Psoas muscle (tissue), 8 donors: ENCODE data around the gene INSYN2B. TPM values are rescaled to one million over a fixed set of nuclear protein-coding genes. Genes with fewer than 3 reads are reported as not detected.

ENCODE experiments used
- ATAC-seq, 4 donors: fragments of 200-7000 bp; cut with Tn5 transposase; one replicate each; pipeline ENCODE4 v1.9.1; 2020; ENCODE audit warnings: moderate library complexity in 3 of 4, mild to moderate bottlenecking in 2 of 4
- DNase-seq, 2 donors: peaks; one replicate each; pipeline ENCODE4 v3.0.0-alpha.2; 2020
- H3K27ac ChIP-seq: fragments of 200-600 bp; one replicate; pipeline ENCODE4 v1.8.0; 2022
- H3K27me3 ChIP-seq, 3 donors: fragments of 200-600 bp in 1 of 3; one replicate each; pipeline versions ENCODE4 v1.6.1 to v1.8.0; 2013 to 2022; ENCODE audit warnings: low read length in 2 of 3, mild to moderate bottlenecking in 2 of 3, moderate library complexity in 1 of 3; ENCODE audit not compliant: insufficient read depth in 3 of 3
- H3K36me3 ChIP-seq, 2 donors: fragments of 200-600 bp in 1 of 2; one replicate each; pipeline versions ENCODE4 v1.6.1 to v1.8.0; 2013 to 2022; ENCODE audit warnings: low read depth in 1 of 2, mild to moderate bottlenecking in 1 of 2, moderate library complexity in 1 of 2; ENCODE audit not compliant: insufficient read depth in 1 of 2
- H3K4me1 ChIP-seq: fragments of 200-600 bp; one replicate; pipeline ENCODE4 v1.8.0; 2022
- H3K4me3 ChIP-seq: fragments of 200-600 bp; one replicate; pipeline ENCODE4 v1.8.0; 2022; ENCODE audit warnings: mild to moderate bottlenecking
- H3K9me3 ChIP-seq: fragments of 200-600 bp; one replicate; pipeline ENCODE4 v1.8.0; 2022
- WGBS, 3 donors: extraction: QIAGEN DNeasy Blood & Tissue Kit; methylation state at CpG; one replicate each; pipeline versions ENCODE4 v1.1.6 to v1.1.7; 2013; 5-methylcytosine and 5-hydroxymethylcytosine counted together
- intact Hi-C, 2 donors: fragments of 100-400 bp; cut with DNase I; formaldehyde crosslinking; loops; one replicate each; pipeline versions ENCODE4 v1.11.0 to v1.14.2; 2022
- polyA plus RNA-seq, 3 donors: library from polyadenylated mRNA; stranded (reverse); fragments of 200-250 nt; gene quantifications; one replicate each; pipeline ENCODE4 v1.2.3, GENCODE V29; 2013
- total RNA-seq, 4 donors: library from RNA; stranded (reverse); fragmentation: NEBNext Ultra II Directional in 2 of 4; extraction: Animal tissue kit (Norgen Biotek cat#: 25700) in 2 of 4; gene quantifications; one replicate each; pipeline versions ENCODE4 v1.2.1 to v1.2.4, GENCODE V29; 2021 to 2023
- TF ChIP-seq, protein P1 (sequence below): fragments of 200-600 bp; IDR thresholded peaks from one replicate; pipeline ENCODE4 v1.8.0; 2022; ENCODE audit warnings: antibody characterized with exemption
- donor health status: healthy with polysubstance abuse.
- donor health status: DM: no; HTN: no; CAD: no; lungs with moderate emphysema.
- donor health status: Bipolar disorder and iron deficiency.
- donor health status: healthy.
- donor health status: DM: yes; HTN: yes; CAD: no.
- donor health status: DM: no; HTN: no; CAD: no.
- donor health status: DM: no; HTN: no; CAD: no.
- donor health status: DM: yes; HTN: yes; CAD: no.

The INSYN2B gene
- total and polyA plus RNA-seq, 7 donors, result 0.01 TPM; not detected in 6

DNA sequence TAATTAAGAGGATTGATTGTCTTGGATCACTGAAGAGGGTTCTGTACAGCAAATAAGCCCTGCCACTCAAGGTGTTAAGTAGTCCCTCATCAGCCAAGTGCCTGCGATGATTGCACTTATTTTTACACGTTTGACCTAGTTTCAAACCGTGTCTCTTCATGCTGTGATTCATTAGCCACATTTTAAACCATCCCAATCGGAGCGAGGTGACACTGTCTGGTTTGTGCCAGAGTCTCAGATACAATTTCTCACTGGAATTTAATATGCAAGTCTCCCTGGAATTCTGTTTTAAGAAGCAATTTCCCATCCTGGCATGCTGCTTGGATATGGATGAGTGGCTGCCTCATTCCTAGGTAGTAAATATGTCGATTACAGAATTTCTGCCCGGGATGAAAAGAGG lies 1.6 kb downstream of the INSYN2B start:
- no peak for DNase-seq
- WGBS, 3 donors, result 19 to 28% (median 20%) methylated on average over 7 of the region's 7 CpGs
- Histone ChIP-seq H3K9me3 (no peaks in the 10 kb centered on the region), H3K27ac (no peak overlapping the region), H3K4me3 (no peak overlapping the region), H3K27me3 (peaks cover 0 to 7% (median 0%) of the 10 kb centered on the region in 3 donors), H3K36me3 (no peaks in the 10 kb centered on the region), H3K4me1 (no peaks in the 10 kb centered on the region)
- intact Hi-C loops, result no loop called here
- ATAC-seq, result no peak
- TF ChIP-seq, protein P1, sequence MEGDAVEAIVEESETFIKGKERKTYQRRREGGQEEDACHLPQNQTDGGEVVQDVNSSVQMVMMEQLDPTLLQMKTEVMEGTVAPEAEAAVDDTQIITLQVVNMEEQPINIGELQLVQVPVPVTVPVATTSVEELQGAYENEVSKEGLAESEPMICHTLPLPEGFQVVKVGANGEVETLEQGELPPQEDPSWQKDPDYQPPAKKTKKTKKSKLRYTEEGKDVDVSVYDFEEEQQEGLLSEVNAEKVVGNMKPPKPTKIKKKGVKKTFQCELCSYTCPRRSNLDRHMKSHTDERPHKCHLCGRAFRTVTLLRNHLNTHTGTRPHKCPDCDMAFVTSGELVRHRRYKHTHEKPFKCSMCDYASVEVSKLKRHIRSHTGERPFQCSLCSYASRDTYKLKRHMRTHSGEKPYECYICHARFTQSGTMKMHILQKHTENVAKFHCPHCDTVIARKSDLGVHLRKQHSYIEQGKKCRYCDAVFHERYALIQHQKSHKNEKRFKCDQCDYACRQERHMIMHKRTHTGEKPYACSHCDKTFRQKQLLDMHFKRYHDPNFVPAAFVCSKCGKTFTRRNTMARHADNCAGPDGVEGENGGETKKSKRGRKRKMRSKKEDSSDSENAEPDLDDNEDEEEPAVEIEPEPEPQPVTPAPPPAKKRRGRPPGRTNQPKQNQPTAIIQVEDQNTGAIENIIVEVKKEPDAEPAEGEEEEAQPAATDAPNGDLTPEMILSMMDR, result no peak

DNA sequence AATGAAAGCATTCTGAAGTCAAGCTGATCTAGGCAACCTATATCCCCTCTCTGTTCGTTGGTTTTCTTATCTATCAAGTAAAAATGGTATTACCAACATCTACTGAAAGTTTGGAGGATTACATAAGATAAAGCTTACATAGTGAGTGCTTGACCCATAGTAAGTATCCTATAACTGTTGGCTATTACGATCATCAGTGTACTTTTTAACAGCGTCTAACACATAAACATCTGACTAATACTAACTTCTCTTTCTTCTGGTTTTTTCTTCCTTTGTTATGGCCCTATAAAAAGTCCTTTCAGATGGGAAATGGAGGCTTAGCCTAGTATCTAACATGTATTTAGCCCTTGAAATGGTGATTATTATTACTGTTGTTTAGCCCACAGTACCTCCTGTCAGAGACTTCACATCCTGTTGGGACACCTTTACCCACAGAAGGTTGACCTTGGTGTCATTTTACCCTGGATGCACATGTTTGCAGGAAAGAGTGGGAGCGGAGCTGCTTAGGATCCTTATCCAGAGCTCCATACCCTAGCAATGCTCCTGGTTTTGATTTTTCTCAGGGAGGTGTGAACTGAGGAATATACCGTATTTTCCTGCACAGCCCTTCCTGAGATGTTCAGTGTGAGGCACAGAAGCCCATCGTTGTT lies 6.0 kb downstream of the INSYN2B start:
- no peak overlapping the region for H3K27ac ChIP-seq
- no peaks in the 10 kb centered on the region for H3K4me1 ChIP-seq
- H3K4me3 ChIP-seq, result no peak overlapping the region
- intact Hi-C loops, result no loop called here
- WGBS, 3 donors, result 59 to 80% (median 61%) methylated on average over 6 of the region's 6 CpGs
- DNase-seq, result no peak
- TF ChIP-seq, protein P1, result no peak
- no peaks in the 10 kb centered on the region for H3K36me3 ChIP-seq
- no peaks in the 10 kb centered on the region for H3K27me3 ChIP-seq
- H3K9me3 ChIP-seq, result no peaks in the 10 kb centered on the region
- no peak for ATAC-seq

DNA sequence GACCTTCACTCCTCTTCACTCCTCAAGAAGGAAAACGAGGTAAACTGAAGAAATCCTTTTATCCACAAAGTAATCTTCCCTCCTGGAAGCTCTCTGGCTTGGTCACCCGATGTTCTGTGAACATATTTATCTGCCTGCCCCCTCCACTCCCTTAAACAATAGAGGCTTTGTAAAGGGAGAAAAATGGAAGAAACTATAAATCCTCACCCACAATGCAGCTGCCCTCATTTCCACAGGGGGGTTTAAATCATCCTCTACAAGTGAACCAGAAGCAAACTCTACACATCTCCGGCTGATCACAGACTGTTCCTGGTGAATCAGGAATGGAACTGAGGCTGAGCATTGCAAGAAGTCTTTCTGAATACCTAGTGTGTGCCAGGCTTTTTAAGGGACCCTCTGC lies 7.2 kb downstream of the INSYN2B start:
- no peak for ATAC-seq
- H3K4me3 ChIP-seq, result no peak overlapping the region
- no peaks in the 10 kb centered on the region for H3K4me1 ChIP-seq
- WGBS, 3 donors, result 32 to 45% (median 41%) methylated on average over 3 of the region's 3 CpGs
- DNase-seq, result no peak
- no peaks in the 10 kb centered on the region for H3K36me3 ChIP-seq
- H3K27ac ChIP-seq, result no peak overlapping the region
- no peaks in the 10 kb centered on the region for H3K27me3 ChIP-seq
- TF ChIP-seq, protein P1, result no peak
- intact Hi-C loops, result no loop called here
- no peaks in the 10 kb centered on the region for H3K9me3 ChIP-seq

DNA sequence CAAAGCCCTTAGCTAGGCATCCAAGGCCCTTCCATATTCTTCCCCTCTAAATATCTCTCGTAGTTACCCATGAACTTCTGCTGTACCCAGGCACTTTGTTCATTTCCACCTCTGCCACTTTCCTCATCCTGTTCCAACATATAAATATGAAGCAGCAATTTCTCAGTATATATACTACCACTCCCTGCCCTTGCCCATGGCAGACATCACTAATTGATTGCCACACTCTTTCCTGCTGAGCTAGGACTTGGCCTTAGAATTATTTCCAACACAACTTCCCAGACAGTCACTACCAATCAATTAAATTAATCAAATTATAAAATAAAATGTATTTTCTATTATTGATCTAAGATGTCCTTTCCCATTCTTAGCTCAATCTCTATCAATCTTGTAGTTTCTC lies 8.5 kb downstream of the INSYN2B start:
- DNase-seq, result no peak
- H3K27me3 ChIP-seq, result no peaks in the 10 kb centered on the region

More for the DNA sequence above, 8.5 kb downstream of the INSYN2B start:
- H3K4me1 ChIP-seq, result no peaks in the 10 kb centered on the region
- TF ChIP-seq, protein P1, result no peak
- no peaks in the 10 kb centered on the region for H3K36me3 ChIP-seq
- no peak overlapping the region for H3K27ac ChIP-seq
- no peaks in the 10 kb centered on the region for H3K9me3 ChIP-seq
- intact Hi-C loops, result no loop called here
- WGBS, 3 donors, result 83 to 91% (median 87%) methylated on average over 1 of the region's 1 CpG
- no peak overlapping the region for H3K4me3 ChIP-seq
- ATAC-seq, result no peak
